Kidney tubule cell (primary cell): ENCODE data around the gene MRPL3.
A peak's percentile ranks its signal among the peaks of the same experiment; 100 is the strongest.

Source experiments
- DNase-seq: peaks from one replicate; pipeline ENCODE4 v3.0.0-alpha.2; 2018; ENCODE audit warnings: low spot score

MRPL3 gene

DNA sequence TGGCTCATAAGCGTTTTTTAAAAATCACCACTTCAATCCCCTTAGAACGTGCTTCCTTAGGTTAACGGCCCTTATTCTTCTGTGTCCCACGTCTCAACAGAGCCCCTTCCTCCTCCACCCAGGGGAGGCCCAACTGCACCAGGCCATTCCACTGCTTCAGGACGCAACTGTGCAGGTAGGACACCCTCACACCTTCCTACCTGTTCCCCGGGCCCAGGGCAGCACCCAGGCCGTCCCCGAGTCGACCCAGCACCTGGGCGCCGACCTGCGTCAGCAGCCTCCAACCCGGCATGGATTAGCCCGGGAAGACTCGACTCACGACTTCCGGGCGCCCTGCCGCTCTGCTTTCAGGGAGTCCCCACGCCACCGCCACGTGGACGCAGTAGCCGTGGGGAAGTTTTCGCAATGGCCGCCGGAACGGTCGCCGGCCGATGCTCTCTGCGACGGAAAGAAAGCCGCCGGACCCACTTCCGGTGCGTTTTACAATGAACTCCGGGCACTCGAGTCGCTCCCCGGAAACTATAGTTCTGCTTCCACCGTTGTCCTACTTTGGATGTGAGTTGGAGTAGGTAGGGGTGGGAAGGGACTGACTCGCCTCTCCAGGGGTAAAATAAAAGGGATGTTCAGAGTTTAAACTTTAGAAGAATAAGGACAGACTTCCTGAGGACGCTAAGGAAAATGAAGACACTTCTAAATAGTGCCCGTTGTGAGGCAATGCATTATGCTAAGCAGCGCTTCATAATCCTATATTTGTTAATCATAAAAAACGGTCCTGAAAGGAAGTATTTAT lies at the start of gene MRPL3:
MRPL3 (minus strand) TSS at position 442 of the 790 bp plus-strand sequence; CDS start at position 292, 150 bp downstream.
- peak; percentile 91 for DNase-seq

DNA sequence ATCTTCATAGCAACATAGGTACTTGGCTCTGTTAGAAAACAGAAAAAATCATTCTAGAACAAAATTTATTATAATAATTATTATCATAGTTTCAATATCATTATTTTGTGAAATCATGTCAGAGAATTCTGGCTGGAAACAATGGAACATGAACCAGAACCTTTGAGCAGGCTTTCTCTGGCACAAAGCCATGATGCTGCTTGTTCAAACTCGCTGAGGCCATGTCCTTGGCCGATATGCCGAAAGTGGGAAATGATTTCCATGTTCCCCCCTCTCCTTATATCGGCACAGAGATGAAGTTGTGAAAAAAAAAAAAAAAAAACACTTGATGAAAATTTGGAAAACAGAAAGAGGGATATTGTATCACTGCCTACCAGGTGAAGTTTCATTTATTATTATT lies 49.0 kb upstream of the MRPL3 start:
- DNase-seq, result no peak

DNA sequence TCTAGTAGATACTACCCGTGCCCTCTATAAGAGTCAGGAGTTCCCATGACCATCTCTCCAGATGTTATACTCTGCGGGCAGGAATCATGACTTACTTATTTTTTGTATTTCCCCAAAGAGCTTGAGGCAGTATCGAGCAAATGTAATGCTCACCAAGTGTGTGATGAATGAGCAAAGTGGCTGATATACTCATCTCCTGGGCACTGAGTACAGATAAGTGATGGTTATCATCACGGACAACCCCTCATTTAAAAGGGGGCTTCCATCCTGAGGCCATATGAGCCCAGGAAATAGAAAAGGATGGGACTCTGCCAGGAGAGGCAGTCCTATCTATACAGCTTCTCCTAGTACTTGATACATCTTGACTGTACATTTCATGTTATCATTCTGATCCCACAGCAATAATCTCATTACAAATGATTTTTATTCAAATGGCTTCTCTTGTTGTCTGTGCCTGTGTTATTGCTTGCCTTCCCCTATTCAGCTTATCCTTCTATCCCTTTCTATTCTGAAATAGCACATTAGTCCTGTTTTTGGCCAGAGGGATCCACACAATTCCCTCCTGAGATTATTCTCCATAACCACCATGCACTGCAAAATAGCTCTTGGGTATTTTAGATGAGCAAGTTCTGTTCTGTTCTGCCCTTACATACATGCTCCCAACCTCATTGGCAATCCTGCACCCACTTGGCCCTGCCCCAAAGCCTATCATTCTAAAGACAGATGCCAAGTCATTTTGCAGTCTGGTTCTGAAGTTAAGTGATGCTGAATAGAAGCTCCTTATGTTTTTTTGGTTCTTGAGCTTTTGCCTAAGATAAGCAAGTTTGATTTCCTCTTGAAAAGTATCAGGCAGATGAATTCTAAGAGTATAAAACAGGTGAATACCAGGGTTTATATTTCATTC lies 48.0 kb upstream of the MRPL3 start:
- DNase-seq, result no peak

DNA sequence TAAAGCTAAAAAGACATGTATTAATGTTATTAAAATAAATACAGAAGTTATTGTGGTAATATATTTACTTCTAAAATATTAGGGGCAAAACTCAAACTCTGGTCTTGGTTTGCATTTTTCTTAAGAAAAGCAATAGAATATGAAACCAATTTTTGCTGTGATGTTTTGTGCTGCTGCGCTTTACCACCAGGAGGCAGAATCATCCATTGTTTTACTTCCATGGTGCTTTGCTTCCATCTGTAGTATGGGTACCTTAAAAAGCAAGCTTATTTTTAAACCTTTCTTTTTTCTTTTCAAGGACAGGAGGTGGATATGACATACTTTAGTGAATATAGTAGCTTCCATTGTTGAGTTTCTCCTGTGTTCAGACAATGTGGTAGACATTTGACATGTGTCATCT lies 46.6 kb upstream of the MRPL3 start:
- DNase-seq, result peak; percentile 12

DNA sequence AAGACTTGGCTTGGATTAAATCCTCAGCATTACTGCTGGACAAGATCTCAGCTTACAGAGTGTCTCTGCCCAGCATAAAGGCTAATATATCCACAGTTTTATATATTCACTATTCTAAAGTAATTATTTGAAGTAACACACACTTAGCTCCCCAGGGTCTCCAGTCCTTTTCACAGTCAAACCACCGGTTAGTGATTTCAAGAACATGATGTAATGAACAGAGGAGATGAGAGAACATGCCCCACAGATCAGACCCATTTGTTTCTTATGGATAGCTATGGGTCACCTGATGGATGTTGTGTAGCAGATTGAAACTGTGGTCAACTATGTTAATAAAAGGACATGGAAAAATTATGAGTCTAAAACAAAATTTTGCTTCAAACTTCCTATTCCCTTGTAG lies 44.8 kb upstream of the MRPL3 start:
- no peak for DNase-seq

DNA sequence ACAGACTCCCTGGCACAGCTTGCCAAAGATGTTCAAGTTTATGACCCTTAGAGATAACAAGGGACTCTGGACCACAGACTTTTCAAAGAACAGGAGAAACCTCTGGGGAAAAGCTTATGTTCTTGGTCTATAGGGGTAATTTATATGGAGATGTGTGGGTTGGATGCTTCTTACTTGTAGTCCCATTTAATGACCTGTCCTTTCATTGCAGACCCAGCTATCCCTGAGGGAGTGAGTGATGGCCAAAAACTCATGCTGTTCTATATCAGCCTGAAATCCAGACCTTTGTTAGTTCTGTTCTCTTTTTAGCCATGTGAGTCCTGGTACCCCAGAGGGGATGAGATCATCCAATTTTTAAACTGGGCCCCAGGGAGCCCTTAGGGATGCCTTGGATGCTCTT lies 43.7 kb upstream of the MRPL3 start:
- DNase-seq, result no peak

DNA sequence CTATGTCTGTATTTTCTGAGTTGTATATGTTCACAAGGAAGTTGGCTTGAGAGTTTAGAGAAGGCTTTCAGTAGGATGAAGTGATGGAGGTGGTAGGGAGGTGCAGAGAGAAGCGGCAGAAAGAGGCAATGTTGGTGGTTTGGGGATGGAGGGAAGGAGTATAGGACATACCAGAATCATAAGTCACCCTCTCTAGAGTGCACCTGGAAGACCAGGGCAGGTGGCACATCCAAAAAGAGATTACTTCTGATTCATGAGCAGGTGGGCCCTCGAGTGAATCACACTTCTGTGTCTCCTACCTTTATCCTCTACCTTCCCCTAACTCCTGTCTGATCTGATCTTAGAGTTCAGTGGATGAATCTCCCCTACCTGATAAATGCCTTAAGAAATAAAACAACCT lies 41.8 kb upstream of the MRPL3 start:
- DNase-seq, result peak; percentile 28

DNA sequence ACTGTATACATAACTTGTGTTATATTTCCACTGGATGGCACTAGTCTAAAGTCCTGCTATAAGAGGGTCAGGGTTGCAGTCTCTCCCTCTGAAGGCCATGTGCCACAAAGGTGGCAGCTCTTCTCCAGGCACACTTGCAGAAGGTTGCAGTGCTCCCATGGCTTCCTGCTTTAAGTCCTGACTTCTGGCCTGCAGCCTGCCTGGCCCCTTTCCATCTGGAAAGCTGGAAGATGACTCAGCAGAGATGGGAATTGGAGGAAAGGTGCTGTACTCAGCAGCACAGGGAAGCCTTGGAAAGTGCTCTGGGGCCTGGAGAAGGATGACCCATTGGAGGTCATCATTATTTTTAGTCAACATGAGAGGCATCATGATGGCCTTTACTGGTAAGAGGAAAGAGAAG lies 40.9 kb upstream of the MRPL3 start:
- DNase-seq, result peak; percentile 90

DNA sequence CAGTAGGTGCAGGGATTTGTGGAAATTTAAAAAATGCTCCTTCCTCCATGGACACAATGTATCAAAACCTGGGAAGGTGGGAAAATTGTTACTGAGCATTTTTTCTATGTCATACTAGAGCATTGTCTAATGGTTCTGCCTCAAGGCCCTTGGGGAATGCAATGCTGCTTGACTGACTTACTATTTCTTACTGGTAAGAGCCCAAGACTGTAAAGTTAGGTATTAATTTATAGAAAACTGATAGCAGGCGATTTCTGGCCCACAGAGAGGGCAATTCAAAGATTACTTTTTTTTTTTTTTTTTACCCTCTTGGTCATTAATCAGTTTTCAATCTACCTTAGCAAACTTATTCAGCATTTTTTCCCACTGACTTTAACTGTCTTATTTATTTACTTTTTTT lies 38.5 kb upstream of the MRPL3 start:
- peak; percentile 88 for DNase-seq

DNA sequence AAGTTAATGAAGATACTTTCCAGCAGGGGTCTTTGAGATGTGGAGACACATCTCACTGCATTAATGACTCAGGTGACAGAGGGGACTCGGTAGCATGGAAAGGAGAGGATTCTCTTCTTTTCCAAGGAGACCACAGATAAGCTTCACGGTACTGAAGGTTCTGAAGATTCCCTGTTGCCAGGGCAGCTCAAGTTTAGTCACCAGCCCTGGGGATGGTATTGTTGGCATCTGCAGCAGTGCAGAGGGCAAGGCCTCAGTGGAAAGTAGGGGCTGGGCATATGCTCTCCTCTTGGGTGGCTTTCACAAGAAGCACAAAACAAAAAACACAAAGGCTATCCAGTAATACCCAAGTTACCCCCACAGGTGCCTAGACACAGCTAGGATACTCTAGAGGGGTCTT lies 38.0 kb upstream of the MRPL3 start:
- peak; percentile 45 for DNase-seq

DNA sequence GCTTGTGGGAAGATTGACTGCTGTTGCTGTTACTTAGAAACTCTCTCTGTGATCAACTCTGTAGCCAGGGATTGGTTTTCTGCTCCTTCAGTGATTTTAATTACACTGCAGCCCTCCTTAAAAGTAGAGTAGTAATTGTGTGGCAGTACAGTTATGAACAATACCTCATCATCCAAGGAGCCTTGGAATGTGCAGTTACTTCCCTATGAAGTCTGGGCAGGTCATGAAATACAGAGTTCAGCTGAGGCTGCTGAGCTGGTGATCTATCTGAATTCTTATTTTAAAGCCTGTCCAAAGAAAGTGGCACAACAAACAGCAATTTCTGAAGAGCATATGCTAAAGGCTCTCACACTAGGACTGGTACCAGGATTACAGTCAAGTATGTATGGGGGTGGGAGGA lies 37.4 kb upstream of the MRPL3 start:
- peak; percentile 72 for DNase-seq

DNA sequence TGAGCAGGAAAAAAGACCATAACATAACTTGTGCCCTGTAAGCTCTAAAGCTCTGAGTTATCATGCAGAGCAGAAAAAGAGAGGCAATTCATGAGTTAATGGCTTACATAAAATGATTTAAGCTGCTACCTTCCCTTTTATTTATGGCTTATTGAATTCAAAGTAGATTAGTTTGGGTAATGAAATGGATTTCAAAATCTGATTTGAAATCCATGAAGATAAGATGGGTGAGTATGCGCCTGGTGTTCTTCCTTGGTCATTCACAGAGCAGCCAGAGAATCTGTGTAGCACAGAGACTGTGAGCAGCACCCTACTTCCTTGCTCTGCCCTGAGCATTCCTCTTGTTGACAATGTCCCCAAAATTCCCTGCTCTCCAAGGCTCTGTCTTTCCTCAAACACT lies 36.2 kb upstream of the MRPL3 start:
- no peak for DNase-seq

DNA sequence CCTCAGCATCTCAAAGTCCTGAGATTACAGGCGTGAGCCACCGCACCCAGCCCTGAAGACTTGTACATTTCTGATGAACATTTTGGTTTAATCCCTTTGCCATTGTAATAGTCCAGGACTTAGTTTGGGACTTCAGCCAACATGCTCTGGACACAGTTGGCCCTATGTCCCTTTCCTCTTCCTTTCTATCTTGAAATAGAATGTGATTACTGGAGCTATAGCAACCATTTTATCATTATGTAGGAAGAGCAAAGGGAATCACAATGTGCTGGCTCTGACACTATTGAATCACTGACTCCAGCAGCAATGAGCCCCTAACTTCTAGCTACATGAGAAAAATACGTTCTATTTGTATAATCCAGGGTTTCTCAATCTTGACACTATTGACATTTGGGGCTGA lies 34.8 kb upstream of the MRPL3 start:
- DNase-seq, result no peak

DNA sequence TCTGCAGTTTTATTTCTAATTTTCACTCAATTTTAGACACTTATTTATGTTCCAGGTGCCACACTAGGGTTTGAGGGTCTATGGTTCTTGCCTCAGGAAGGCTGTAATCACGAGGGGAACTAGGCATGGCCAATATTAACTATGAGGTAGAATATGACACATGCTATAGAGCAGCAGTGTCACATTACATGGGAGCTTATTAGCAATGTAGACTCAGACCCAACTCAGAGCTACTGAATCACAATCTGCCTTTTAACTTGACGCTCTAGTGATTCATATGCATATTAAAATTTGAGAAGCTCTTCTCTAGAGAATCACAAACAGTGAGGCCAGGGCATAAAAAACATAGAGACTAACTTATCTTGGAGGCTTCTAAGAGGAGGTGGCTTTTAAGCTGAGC lies 32.8 kb upstream of the MRPL3 start:
- DNase-seq, result peak; percentile 22

DNA sequence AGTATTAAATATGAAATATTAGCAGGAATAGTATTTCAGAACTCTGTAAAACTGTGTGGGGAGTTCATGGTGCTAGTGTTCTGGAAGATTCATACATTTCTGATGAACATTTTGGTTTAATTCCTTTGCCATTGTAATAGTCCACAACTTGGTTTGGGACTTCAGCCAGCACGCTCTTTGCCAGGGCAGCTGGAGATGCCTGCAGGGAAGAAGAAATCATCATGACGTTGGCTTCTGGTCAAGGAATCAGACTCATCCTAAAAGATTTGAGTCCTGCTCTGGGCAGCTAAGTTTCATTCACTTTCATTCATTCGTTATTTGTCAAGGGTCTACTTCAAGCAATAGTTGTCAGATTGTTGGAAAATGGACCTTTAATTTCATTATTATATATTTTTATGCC lies 32.4 kb upstream of the MRPL3 start:
- no peak for DNase-seq

DNA sequence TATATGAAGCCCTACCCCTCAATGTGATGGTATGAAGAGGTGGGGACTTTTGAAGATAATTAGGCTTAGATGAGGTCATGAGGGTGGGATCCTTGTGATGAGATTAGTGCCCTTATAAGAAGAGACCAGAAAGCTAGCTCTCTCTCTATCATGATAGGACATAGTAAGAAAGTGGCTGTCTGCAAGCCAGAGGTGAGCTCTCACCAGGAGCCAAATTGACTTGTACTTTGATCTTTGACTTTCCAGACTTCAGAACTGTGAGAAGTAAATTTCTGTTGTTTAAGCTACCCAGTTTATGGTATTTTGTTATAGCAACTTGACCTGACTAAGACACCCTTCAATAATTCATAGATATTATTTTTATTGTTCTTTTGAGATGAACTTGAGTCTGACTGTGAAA lies 29.9 kb upstream of the MRPL3 start:
- no peak for DNase-seq

DNA sequence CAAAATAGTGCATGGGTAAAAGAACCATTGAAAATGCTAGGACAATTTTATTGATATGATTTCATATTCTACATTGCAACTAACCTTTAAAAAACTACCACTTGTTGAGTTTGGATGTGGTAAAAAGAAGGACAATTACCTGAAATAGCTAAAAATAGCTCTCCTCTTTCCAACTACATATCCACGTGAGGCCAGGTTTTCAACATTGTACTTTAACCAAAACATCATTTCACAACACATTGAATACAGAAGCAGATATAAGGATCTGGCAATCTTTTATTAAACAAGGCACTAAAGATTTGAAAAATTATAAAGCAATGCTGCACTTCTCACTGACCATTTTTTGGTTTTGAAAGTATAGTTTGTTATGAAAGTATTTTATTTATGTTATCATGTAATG lies 28.1 kb upstream of the MRPL3 start:
- no peak for DNase-seq

DNA sequence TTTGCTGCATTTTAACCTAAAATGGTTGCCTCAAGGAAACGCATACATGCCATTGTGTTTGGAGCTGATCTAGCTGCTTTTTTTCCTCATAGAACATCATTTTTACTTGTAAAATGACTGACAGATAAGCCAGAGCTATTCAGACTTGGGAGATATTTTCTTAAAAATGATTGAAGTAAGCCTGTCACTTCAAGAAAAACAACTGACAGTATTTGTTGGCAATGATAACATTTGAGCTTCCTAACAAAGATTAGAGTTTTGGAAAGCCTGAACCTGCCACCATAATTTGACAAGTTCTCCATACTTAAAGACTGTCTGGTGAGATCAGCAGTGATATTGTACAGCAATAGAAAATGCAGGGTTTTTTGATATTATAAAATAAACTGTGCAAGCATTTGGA lies 27.6 kb upstream of the MRPL3 start:
- DNase-seq, result no peak

DNA sequence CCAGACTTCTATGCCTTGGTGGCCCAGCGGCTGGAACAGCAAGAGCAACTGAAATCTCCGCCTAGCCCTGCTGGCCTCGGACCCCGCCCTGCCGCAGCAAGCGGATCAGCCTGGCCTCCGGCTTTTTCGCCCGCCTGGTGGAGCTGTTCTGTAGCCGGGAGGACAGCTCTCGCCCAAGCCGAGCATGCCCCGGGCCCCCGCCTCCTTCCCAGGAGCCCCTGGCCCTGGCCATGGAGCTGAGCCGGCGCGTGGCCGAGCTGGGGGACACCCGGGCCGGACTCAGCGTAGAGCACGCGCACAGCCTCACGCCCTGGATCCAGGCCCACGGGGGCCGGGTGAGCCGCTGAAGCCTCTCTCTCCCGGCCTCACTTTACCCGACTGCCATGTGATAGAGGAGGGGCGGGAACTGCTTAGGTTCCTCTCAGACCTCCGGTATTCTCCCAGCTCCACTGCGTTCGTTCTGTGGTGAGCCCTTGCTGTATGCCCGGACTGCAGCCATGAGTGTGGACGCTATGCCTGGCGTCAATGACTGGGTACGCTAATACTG lies 24.1 kb upstream of the MRPL3 start:
- DNase-seq, result peak; percentile 70

DNA sequence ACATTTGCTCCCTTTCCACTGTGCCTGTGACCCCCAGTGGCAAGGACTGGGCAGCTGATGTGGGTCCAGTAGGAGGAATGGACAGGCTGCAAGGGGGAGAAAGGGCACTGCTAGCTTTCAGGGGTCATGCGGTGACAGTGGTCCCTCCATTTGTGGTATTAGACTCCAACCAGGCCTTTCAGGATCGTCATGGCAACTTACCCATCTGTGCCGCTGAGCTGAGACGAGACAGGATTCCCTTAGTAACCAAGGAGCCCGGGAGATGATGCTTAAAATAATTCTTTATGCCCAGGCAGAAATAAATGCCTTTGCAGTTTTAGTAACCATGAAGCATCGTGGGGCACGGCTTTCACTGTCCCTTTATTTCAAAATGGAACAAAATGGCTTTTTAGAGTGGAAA lies 15.9 kb upstream of the MRPL3 start:
- no peak for DNase-seq

DNA sequence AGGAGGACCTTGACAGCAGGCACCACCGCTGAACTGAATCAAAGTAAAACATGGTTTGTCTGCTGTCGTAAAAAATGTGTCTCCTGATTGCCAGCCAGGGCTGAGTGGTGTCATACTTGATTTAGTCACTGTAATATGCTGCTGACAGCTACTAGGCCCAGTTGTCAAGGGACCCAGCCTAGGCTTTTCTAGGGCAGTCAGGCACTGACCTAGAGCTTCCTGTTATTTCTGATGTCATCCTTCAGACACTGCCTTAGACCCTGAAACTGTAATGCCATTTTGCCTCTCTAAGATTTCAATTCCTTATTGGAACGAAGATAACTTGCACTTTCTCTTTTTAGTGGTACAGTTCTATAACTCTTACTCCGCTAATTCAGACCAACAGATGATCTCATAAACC lies 2.6 kb upstream of the MRPL3 start:
- DNase-seq, result no peak

DNA sequence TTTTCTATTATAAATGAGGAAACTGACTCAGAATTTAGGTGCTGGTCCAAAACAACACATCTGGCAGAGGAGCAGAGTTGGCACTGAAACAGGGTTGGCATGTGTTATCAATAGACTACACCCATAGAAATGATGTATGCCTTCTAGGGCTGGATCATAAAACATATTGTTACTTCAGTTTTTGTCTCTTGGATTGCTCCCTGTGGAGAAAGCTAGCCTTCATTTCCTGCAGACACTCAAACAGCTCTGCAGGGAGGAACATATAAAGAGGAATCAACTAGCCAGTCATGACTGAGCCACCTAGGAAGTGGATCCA lies 507 bp upstream of the MRPL3 start:
- peak; percentile 1 for DNase-seq

DNA sequence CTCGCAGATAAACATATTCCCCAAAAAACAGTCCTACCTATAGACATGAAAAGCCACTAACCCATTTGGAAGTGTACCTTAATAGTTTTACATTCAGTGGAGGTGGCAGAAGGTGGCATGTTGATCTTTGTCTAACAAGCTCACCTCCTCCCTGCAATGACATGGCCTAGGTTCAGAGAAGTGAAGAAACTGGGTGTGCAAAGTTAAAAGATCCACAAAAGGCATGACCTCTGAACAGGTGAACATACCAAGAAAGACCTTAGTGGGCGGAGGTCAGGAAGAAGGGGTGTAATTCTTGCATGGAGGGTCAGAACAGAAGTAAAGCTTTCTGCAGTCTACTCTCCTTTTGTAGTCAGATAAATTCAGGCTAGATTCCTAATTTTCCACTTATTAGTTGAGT lies 822 bp downstream of the MRPL3 start:
- DNase-seq, result peak; percentile 5
